Fibroblast of skin of right biceps (primary cell): ENCODE measurements around the gene PNMA6E.

Experiments used
- DNase-seq: peaks from one replicate; pipeline ENCODE4 v3.0.0-alpha.2; 2013

Gene PNMA6E

GRCh38 chrX:153382563-153383482 is 18.3 kb downstream of the PNMA6E start:
- no peak for DNase-seq

- DNase-seq, result peak; percentile 61
Observed at GRCh38 chrX:153381684-153382532, 19.2 kb downstream of the PNMA6E start.

- DNase-seq, result no peak
Observed at GRCh38 chrX:153380691-153381090, 20.5 kb downstream of the PNMA6E start.

- no peak for DNase-seq
Observed at GRCh38 chrX:153379971-153380581, 21.1 kb downstream of the PNMA6E start.

- DNase-seq, result no peak
Observed at GRCh38 chrX:153379508-153379907, 21.6 kb downstream of the PNMA6E start.

- no peak for DNase-seq
Observed at GRCh38 chrX:153378607-153379006, 22.5 kb downstream of the PNMA6E start.

GRCh38 chrX:153377727-153378126 is 23.4 kb downstream of the PNMA6E start:
- no peak for DNase-seq

GRCh38 chrX:153375571-153375970 is 25.6 kb downstream of the PNMA6E start:
- DNase-seq, result no peak

- DNase-seq, result no peak
Observed at GRCh38 chrX:153374426-153374825, 26.7 kb downstream of the PNMA6E start.

GRCh38 chrX:153372949-153373348 is 28.2 kb downstream of the PNMA6E start:
- no peak for DNase-seq

GRCh38 chrX:153371256-153371655 is 29.9 kb downstream of the PNMA6E start:
- DNase-seq, result no peak

GRCh38 chrX:153370293-153371055 is 30.7 kb downstream of the PNMA6E start:
- DNase-seq, result peak; percentile 0

- no peak for DNase-seq
Observed at GRCh38 chrX:153366878-153367538, 34.1 kb downstream of the PNMA6E start.

GRCh38 chrX:153366119-153366518 is 35.0 kb downstream of the PNMA6E start:
- no peak for DNase-seq

- DNase-seq, result no peak
Observed at GRCh38 chrX:153365670-153366069, 35.5 kb downstream of the PNMA6E start.

GRCh38 chrX:153361781-153362397 is 39.3 kb downstream of the PNMA6E start:
- DNase-seq, result no peak

- DNase-seq, result no peak
Observed at GRCh38 chrX:153357877-153358276, 43.3 kb downstream of the PNMA6E start.

- no peak for DNase-seq
Observed at GRCh38 chrX:153353416-153353815, 47.7 kb downstream of the PNMA6E start.

GRCh38 chrX:153352858-153353257 is 48.3 kb downstream of the PNMA6E start:
- DNase-seq, result no peak

- no peak for DNase-seq
Observed at GRCh38 chrX:153351981-153352380, 49.2 kb downstream of the PNMA6E start.

- no peak for DNase-seq
Observed at GRCh38 chrX:153349952-153350351, 51.2 kb downstream of the PNMA6E start.

GRCh38 chrX:153348421-153348820 is 52.7 kb downstream of the PNMA6E start:
- DNase-seq, result no peak
